Ectodermal cell (in vitro differentiated cells): ENCODE measurements around the gene PKIG.

Experiments used
- H3K27ac ChIP-seq: 2 replicates; pipeline ENCODE4 v1.7.0; 2013; ENCODE audit warnings: mild to moderate bottlenecking, low read depth, low read length; ENCODE audit not compliant: insufficient read depth, poor library complexity, severe bottlenecking
- H3K27me3 ChIP-seq: 2 replicates; pipeline ENCODE4 v1.7.0; 2013; ENCODE audit warnings: mild to moderate bottlenecking, low read length; ENCODE audit not compliant: insufficient read depth, control insufficient read depth, poor library complexity, severe bottlenecking
- H3K36me3 ChIP-seq: one replicate; pipeline ENCODE4 v1.7.0; 2013; ENCODE audit warnings: low read length; ENCODE audit not compliant: control insufficient read depth, insufficient read depth
- H3K4me1 ChIP-seq: one replicate; pipeline ENCODE4 v1.7.0; 2013; ENCODE audit warnings: low read length; ENCODE audit not compliant: control insufficient read depth, insufficient read depth
- H3K4me3 ChIP-seq: 2 replicates; pipeline ENCODE4 v1.7.0; 2013; ENCODE audit warnings: low read depth, low read length, control low read depth; ENCODE audit not compliant: insufficient read depth
- H3K9me3 ChIP-seq: 2 replicates; pipeline ENCODE4 v1.7.0; 2013; ENCODE audit warnings: mild to moderate bottlenecking, low read length, moderate library complexity; ENCODE audit not compliant: control insufficient read depth
- WGBS, 2 experiments: methylation state at CpG; one replicate each; pipeline ENCODE4 v1.1.7; 2013; ENCODE audit warnings: missing lambda C conversion rate in 2 of 2; 5-methylcytosine and 5-hydroxymethylcytosine counted together

Gene PKIG

GRCh38 chr20:44566811-44567210 is 15.6 kb upstream of the PKIG start:
- no peak overlapping the region for H3K27ac ChIP-seq
- no peaks in the 10 kb centered on the region for H3K27me3 ChIP-seq
- no peak overlapping the region for H3K4me3 ChIP-seq
- H3K4me1 ChIP-seq, result no peaks in the 10 kb centered on the region
- no peaks in the 10 kb centered on the region for H3K36me3 ChIP-seq
- no peaks in the 10 kb centered on the region for H3K9me3 ChIP-seq

DNA sequence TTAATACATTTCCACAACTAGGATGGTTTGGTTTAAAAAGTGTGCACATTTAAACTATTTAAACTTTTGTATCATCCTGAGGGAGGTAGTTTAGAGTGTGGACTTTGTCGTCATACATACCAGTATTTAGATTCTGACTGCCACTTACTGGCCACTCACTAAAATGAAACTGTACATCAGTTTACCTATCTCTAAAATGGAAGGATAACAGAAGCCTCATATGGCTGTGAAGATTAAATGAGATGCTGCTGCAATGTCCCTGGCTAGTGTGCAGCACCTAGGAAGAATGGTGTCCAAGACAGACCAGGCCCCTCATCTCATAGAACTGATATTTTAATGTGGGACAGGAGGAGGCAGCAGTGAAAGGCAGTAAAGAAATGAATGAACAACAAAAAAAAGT is 12.0 kb upstream of the PKIG start:
- WGBS, 2 experiments, result no CpG with 5 or more reads among the region's 1 CpG
- H3K9me3 ChIP-seq, result no peaks in the 10 kb centered on the region
- no peak overlapping the region for H3K27ac ChIP-seq
- H3K36me3 ChIP-seq, result no peaks in the 10 kb centered on the region
- no peak overlapping the region for H3K4me3 ChIP-seq
- H3K4me1 ChIP-seq, result no peaks in the 10 kb centered on the region
- H3K27me3 ChIP-seq, result no peaks in the 10 kb centered on the region

DNA sequence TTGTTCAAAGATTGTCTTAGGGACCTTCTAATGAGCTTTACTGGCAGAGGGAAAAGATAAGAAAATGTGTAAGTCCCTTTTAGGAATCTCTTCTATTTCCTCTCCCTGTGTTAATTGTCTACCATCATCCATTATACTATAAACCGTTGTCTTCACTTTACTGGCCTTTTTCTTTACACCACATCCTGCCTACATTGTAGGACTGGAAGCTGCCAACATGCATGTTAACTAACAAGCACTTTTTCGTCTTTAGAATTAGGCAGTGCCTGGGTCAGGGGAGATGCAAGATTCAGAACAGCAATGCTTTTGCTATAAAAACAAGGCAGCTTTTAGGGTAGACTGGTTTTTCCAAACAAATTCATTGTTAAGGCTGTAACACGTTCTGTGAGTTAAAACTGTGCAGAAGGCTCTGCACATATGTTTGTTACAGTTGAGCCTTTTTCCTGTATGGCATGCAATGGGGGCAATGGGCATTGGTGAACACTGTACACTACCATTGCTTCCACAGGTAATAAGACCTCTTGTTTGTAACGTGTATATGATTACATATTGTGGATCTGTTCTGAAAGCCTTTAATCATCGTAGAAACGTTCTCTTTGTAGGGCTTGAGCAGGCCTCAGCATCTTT is 10.9 kb upstream of the PKIG start:
- H3K27ac ChIP-seq, result no peak overlapping the region
- WGBS, 2 experiments, result 92 to 96% methylated on average over 6 of the region's 6 CpGs
- no peaks in the 10 kb centered on the region for H3K27me3 ChIP-seq
- H3K9me3 ChIP-seq, result no peaks in the 10 kb centered on the region
- H3K4me3 ChIP-seq, result no peak overlapping the region
- H3K36me3 ChIP-seq, result no peaks in the 10 kb centered on the region
- H3K4me1 ChIP-seq, result no peaks in the 10 kb centered on the region

DNA sequence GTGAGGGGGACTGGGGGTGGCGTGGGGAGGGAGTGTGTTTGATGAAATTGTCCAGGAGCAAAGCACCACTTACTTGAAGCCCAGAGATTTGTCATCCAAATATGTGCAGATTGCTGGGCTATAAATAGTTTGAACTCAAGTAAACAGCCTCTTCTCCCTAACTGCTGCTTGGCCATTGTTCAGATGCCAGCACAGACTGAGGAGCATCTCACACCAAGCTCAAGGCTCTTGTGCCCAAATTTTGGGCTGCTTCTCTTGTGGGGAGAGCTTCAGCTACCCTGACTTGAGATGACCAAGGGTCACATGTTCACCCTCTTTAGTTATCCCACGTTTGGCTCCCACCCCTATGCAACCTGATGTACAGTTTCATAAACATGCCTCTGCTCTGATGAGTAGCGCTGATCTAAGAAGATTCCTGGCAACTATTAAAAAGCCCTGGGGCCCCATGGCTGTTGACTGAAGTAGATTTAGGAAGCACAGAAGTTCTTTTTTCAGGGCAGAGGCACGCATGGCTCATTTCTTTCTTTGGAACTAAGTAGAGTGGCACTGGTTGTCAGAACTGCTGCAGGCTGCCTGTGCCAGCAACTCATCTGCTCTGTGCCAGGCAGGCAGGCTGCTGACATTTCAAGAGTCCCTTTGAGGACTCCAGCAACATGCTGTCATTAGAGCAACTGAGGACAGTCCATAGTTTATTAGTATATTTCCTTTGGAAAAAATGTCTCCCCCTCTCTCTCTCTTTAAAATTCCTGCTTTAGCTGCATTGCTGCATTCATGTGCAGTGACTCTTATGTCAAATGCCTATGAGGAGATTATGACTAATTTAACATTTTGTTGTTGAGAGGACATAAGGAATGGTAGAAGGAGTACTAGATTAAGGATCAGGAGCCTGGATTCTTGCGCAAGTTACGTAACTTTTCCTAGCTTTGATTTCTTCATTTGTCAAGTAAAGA is 9.6 kb upstream of the PKIG start:
- H3K4me3 ChIP-seq, result no peak overlapping the region
- H3K27ac ChIP-seq, result no peak overlapping the region

GRCh38 chr20:44573501-44573869 is 8.9 kb upstream of the PKIG start:
- no peaks in the 10 kb centered on the region for H3K9me3 ChIP-seq
- no peaks in the 10 kb centered on the region for H3K36me3 ChIP-seq
- H3K27ac ChIP-seq, result no peak overlapping the region
- H3K4me3 ChIP-seq, result no peak overlapping the region
- no peaks in the 10 kb centered on the region for H3K4me1 ChIP-seq
- 94 to 100% methylated on average over 2 of the region's 2 CpGs for WGBS, 2 experiments
- H3K27me3 ChIP-seq, result no peaks in the 10 kb centered on the region

More for the DNA sequence above, 9.6 kb upstream of the PKIG start:
- 89% methylated on average over 6 of the region's 6 CpGs for WGBS, 2 experiments
- Histone ChIP-seq H3K36me3 (no peaks in the 10 kb centered on the region), H3K4me1 (no peaks in the 10 kb centered on the region), H3K9me3 (no peaks in the 10 kb centered on the region), H3K27me3 (no peaks in the 10 kb centered on the region)

- Histone ChIP-seq H3K9me3 (no peaks in the 10 kb centered on the region), H3K4me3 (no peak overlapping the region), H3K36me3 (no peaks in the 10 kb centered on the region), H3K27me3 (no peaks in the 10 kb centered on the region), H3K27ac (no peak overlapping the region), H3K4me1 (peaks cover 3% of the 10 kb centered on the region)
- WGBS, 2 experiments, result 91 to 95% methylated on average over 4 of the region's 4 CpGs
These were observed 8.0 kb upstream of the PKIG start for GRCh38 chr20:44574372-44574771.

DNA sequence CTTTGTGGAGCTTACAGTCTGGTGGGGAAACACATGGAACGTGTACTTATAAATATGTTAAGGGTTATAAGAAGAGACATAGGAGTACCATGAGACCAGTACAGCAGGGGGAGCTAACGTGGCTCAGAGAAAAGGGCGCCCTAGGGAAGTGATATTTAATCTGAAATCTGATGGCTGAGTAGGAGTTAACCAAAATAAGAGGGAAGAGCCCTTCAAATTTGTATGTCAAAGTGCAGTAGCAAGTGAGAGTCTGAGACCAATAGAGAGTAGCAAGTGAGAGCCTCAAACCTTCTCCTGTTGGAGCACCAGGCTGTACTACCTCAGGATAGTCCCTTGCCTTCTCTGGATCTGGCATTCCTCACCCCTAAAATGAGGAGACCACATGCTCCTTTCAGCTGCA is 6.1 kb upstream of the PKIG start:
- no peak overlapping the region for H3K4me3 ChIP-seq
- whole genome bisulfite sequencing, 2 experiments, result 80 to 81% methylated on average over 3 of the region's 3 CpGs
- no peaks in the 10 kb centered on the region for H3K27me3 ChIP-seq
- H3K9me3 ChIP-seq, result no peaks in the 10 kb centered on the region
- no peaks in the 10 kb centered on the region for H3K36me3 ChIP-seq
- peaks cover 9% of the 10 kb centered on the region for H3K4me1 ChIP-seq
- no peak overlapping the region for H3K27ac ChIP-seq

DNA sequence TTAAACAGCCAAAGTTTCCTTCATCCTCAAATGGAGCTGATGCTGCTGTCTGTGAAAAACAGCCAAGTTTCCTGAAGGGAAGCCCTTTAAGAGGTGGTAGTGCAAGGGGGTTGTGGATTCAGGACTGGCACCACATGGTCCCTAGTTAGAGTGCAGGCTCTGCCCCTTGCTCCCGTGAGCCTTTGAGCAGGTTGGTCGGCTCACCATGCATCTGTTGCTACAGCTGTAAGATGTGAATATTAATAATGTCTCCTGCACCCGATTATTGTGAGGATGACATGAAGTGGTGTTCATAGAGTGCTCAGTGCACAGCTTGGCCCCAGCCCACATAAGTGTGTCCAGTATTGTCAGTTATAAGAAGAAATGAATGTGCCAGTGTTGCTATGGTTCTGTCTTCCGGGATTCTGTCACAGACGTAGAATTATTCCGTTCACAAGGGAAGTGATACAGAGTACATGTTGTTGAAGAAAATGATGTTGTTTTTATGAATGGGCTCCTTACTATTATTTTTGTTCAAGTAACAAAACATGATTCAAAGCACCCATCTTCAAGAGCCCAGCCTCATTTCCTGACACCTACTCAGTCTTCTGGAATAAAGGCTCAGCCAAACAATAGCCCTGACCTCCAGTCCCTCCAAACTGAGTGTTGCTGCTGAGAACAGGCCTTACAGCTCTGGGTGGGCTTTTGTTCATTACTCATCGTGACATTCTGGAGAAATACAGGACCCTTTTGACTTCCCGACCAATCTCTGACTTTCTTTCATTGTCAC is 2.9 kb upstream of the PKIG start:
- Histone ChIP-seq H3K27me3 (no peaks in the 10 kb centered on the region), H3K36me3 (no peaks in the 10 kb centered on the region), H3K27ac (peak overlapping the region; percentile 18), H3K4me3 (no peak overlapping the region), H3K4me1 (peaks cover 23% of the 10 kb centered on the region), H3K9me3 (no peaks in the 10 kb centered on the region)
- WGBS, 2 experiments, result 84 to 87% methylated on average over 7 to 8 of the region's 8 CpGs

GRCh38 chr20:44580581-44581268 is 1.7 kb upstream of the PKIG start:
- H3K4me3 ChIP-seq, result no peak overlapping the region
- no peaks in the 10 kb centered on the region for H3K9me3 ChIP-seq
- H3K36me3 ChIP-seq, result no peaks in the 10 kb centered on the region
- 90 to 94% methylated on average over 9 of the region's 9 CpGs for WGBS, 2 experiments
- H3K27me3 ChIP-seq, result no peaks in the 10 kb centered on the region
- peaks cover 23% of the 10 kb centered on the region for H3K4me1 ChIP-seq
- H3K27ac ChIP-seq, result no peak overlapping the region
